ENCODE results near the gene STRA6.

The STRA6 gene

DNA sequence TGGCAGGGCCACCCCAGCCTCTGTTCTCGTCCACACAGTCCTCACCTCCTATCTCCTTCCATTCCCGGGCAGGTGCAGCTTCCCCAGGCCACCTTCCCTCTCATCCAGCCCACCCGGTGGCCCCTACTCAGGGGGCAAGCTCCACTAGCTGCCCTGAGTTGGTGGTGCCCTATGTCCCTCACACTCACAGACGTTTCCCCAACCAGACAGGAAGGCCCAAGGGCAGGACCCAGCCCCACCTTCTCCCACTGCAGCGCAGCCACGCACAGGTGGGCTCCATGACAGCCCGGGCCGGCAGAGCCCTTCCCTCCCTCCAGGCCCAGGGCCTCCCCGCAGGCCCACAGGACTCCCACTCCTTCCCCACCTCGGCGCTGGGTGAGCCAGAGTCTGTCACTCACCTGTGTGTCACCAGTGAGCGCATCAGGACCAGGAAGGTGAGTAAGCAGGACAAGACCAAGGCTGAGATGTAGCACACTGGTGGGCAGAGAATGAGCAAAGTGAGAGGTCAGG is 17.9 kb downstream of the STRA6 start:
- no peaks in the 10 kb centered on the region for H3K9me3 ChIP-seq (ENCODE audit: control insufficient read depth, insufficient read depth, low read length)
- no peaks in the 10 kb centered on the region for H3K4me1 ChIP-seq (ENCODE audit: control insufficient read depth, insufficient read depth, low read length)
- H3K36me3 ChIP-seq (ENCODE audit: control insufficient read depth, insufficient read depth, low read length) = no peaks in the 10 kb centered on the region
- H3K4me3 ChIP-seq (ENCODE audit: low read depth, low read length) = no peak overlapping the region
- H3K27me3 ChIP-seq (ENCODE audit: control insufficient read depth, insufficient read depth, low read length) = no peaks in the 10 kb centered on the region
- H3K9ac ChIP-seq (ENCODE audit: low read depth, low read length) = no peak overlapping the region

DNA sequence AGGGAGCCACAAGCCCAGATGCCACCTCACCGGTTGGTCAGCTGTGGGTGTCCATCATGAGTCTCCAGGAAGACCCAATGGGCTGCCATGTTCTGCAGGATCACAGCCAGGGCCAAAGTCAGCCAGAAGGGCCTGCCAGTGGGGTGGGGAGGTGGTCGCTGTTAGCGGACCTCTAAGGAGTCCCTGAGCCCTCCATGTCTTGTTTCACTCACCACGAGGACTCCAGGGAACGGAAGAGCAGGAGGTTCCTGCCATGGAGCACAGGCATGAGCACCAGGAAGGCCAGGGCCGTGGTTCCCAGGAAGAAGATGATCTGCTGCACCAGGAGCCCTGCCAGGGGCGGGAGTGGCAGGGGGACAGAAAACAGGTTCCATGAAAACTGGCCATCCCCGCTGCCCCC is 20.5 kb downstream of the STRA6 start:
- Histone ChIP-seq H3K36me3 (ENCODE audit: control insufficient read depth, insufficient read depth, low read length) (no peaks in the 10 kb centered on the region), H3K4me3 (ENCODE audit: low read depth, low read length) (no peak overlapping the region), H3K9me3 (ENCODE audit: control insufficient read depth, insufficient read depth, low read length) (no peaks in the 10 kb centered on the region), H3K27me3 (ENCODE audit: control insufficient read depth, insufficient read depth, low read length) (no peaks in the 10 kb centered on the region), H3K4me1 (ENCODE audit: control insufficient read depth, insufficient read depth, low read length) (no peaks in the 10 kb centered on the region), H3K9ac (ENCODE audit: low read depth, low read length) (no peak overlapping the region)

- no peaks in the 10 kb centered on the region for H3K4me1 ChIP-seq (ENCODE audit: control insufficient read depth, insufficient read depth, low read length)
- no peaks in the 10 kb centered on the region for H3K36me3 ChIP-seq (ENCODE audit: control insufficient read depth, insufficient read depth, low read length)
- no peaks in the 10 kb centered on the region for H3K27me3 ChIP-seq (ENCODE audit: control insufficient read depth, insufficient read depth, low read length)
These were observed 21.5 kb downstream of the STRA6 start for GRCh38 chr15:74180881-74181602.

GRCh38 chr15:74179983-74180880 is 22.4 kb downstream of the STRA6 start:
- Histone ChIP-seq H3K4me1 (ENCODE audit: control insufficient read depth, insufficient read depth, low read length) (no peaks in the 10 kb centered on the region), H3K27me3 (ENCODE audit: control insufficient read depth, insufficient read depth, low read length) (no peaks in the 10 kb centered on the region), H3K9me3 (ENCODE audit: control insufficient read depth, insufficient read depth, low read length) (no peaks in the 10 kb centered on the region), H3K4me3 (ENCODE audit: low read depth, low read length) (no peak overlapping the region), H3K9ac (ENCODE audit: low read depth, low read length) (no peak overlapping the region), H3K36me3 (ENCODE audit: control insufficient read depth, insufficient read depth, low read length) (no peaks in the 10 kb centered on the region)

More at GRCh38 chr15:74180881-74181602, 21.5 kb downstream of the STRA6 start:
- Histone ChIP-seq H3K9me3 (ENCODE audit: control insufficient read depth, insufficient read depth, low read length) (no peaks in the 10 kb centered on the region), H3K9ac (ENCODE audit: low read depth, low read length) (no peak overlapping the region), H3K4me3 (ENCODE audit: low read depth, low read length) (no peak overlapping the region)

GRCh38 chr15:74179101-74179841 is 23.3 kb downstream of the STRA6 start:
- Histone ChIP-seq H3K4me1 (ENCODE audit: control insufficient read depth, insufficient read depth, low read length) (no peaks in the 10 kb centered on the region), H3K9me3 (ENCODE audit: control insufficient read depth, insufficient read depth, low read length) (no peaks in the 10 kb centered on the region), H3K9ac (ENCODE audit: low read depth, low read length) (no peak overlapping the region), H3K36me3 (ENCODE audit: control insufficient read depth, insufficient read depth, low read length) (no peaks in the 10 kb centered on the region), H3K4me3 (ENCODE audit: low read depth, low read length) (no peak overlapping the region), H3K27me3 (ENCODE audit: control insufficient read depth, insufficient read depth, low read length) (no peaks in the 10 kb centered on the region)

GRCh38 chr15:74178326-74179100 is 24.1 kb downstream of the STRA6 start:
- Histone ChIP-seq H3K9me3 (ENCODE audit: control insufficient read depth, insufficient read depth, low read length) (no peaks in the 10 kb centered on the region), H3K4me1 (ENCODE audit: control insufficient read depth, insufficient read depth, low read length) (peaks cover under 1% of the 10 kb centered on the region), H3K27me3 (ENCODE audit: control insufficient read depth, insufficient read depth, low read length) (no peaks in the 10 kb centered on the region), H3K36me3 (ENCODE audit: control insufficient read depth, insufficient read depth, low read length) (no peaks in the 10 kb centered on the region), H3K4me3 (ENCODE audit: low read depth, low read length) (no peak overlapping the region), H3K9ac (ENCODE audit: low read depth, low read length) (no peak overlapping the region)

DNA sequence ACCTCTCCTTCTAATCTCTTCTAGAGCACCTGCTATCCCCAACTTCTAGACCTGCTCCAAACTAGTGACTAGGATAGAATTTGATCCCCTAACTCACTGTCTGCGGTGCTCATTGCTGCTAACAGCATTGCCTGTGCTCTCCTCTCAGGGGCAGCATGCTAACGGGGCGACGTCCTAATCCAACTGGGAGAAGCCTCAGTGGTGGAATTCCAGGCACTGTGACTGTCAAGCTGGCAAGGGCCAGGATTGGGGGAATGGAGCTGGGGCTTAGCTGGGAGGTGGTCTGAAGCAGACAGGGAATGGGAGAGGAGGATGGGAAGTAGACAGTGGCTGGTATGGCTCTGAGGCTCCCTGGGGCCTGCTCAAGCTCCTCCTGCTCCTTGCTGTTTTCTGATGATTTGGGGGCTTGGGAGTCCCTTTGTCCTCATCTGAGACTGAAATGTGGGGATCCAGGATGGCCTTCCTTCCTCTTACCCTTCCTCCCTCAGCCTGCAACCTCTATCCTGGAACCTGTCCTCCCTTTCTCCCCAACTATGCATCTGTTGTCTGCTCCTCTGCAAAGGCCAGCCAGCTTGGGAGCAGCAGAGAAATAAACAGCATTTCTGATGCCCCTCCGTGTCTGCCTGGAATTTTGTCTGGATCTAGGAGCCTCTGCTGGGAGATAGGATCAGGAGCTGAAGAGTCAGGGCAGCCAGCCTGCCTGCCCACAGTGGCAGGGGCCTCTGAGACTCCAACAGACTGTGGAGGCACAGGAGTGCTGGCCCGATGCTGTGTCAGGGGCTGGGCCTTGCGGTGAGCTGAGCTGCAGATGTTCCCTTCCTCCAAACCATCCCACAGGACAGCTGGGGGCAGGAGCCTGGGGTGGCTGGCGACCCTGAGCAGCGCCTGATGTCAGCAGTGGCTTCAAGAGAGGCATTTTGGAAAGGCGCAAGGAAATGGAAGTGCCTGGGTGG is 26.0 kb downstream of the STRA6 start:
- Histone ChIP-seq H3K9ac (ENCODE audit: low read depth, low read length) (no peak overlapping the region), H3K9me3 (ENCODE audit: control insufficient read depth, insufficient read depth, low read length) (no peaks in the 10 kb centered on the region), H3K4me1 (ENCODE audit: control insufficient read depth, insufficient read depth, low read length) (peaks cover 6% of the 10 kb centered on the region), H3K27me3 (ENCODE audit: control insufficient read depth, insufficient read depth, low read length) (no peaks in the 10 kb centered on the region), H3K4me3 (ENCODE audit: low read depth, low read length) (no peak overlapping the region), H3K36me3 (ENCODE audit: control insufficient read depth, insufficient read depth, low read length) (no peaks in the 10 kb centered on the region)

- H3K4me1 ChIP-seq (ENCODE audit: control insufficient read depth, insufficient read depth, low read length) = peaks cover 6% of the 10 kb centered on the region
- H3K4me3 ChIP-seq (ENCODE audit: low read depth, low read length) = no peak overlapping the region
- H3K36me3 ChIP-seq (ENCODE audit: control insufficient read depth, insufficient read depth, low read length) = no peaks in the 10 kb centered on the region
- no peaks in the 10 kb centered on the region for H3K9me3 ChIP-seq (ENCODE audit: control insufficient read depth, insufficient read depth, low read length)
- H3K9ac ChIP-seq (ENCODE audit: low read depth, low read length) = no peak overlapping the region
- H3K27me3 ChIP-seq (ENCODE audit: control insufficient read depth, insufficient read depth, low read length) = no peaks in the 10 kb centered on the region
These were observed 27.1 kb downstream of the STRA6 start for GRCh38 chr15:74175271-74176191.

DNA sequence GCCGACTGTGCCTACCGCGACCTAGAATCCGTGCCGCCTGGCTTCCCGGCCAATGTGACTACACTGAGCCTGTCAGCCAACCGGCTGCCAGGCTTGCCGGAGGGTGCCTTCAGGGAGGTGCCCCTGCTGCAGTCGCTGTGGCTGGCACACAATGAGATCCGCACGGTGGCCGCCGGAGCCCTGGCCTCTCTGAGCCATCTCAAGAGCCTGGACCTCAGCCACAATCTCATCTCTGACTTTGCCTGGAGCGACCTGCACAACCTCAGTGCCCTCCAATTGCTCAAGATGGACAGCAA is 27.7 kb downstream of the STRA6 start:
- no peaks in the 10 kb centered on the region for H3K36me3 ChIP-seq (ENCODE audit: control insufficient read depth, insufficient read depth, low read length)
- H3K4me1 ChIP-seq (ENCODE audit: control insufficient read depth, insufficient read depth, low read length) = peaks cover 6% of the 10 kb centered on the region
- H3K4me3 ChIP-seq (ENCODE audit: low read depth, low read length) = no peak overlapping the region
- H3K9me3 ChIP-seq (ENCODE audit: control insufficient read depth, insufficient read depth, low read length) = no peaks in the 10 kb centered on the region
- no peak overlapping the region for H3K9ac ChIP-seq (ENCODE audit: low read depth, low read length)
- no peaks in the 10 kb centered on the region for H3K27me3 ChIP-seq (ENCODE audit: control insufficient read depth, insufficient read depth, low read length)

All from iPS-15b (cell line).